Smooth muscle cell of the brain vasculature (primary cell): ENCODE results near the gene UBE2Z.
"Not testable (repeated sequence)": the region's sequence is repeated elsewhere in the genome, so short reads cannot be mapped to it uniquely, and the experiment has no call there.

Experiments used
- DNase-seq: peaks from one replicate; pipeline ENCODE4 v3.0.0-alpha.2; 2012; ENCODE audit warnings: low read depth, low spot score

The UBE2Z gene

DNA sequence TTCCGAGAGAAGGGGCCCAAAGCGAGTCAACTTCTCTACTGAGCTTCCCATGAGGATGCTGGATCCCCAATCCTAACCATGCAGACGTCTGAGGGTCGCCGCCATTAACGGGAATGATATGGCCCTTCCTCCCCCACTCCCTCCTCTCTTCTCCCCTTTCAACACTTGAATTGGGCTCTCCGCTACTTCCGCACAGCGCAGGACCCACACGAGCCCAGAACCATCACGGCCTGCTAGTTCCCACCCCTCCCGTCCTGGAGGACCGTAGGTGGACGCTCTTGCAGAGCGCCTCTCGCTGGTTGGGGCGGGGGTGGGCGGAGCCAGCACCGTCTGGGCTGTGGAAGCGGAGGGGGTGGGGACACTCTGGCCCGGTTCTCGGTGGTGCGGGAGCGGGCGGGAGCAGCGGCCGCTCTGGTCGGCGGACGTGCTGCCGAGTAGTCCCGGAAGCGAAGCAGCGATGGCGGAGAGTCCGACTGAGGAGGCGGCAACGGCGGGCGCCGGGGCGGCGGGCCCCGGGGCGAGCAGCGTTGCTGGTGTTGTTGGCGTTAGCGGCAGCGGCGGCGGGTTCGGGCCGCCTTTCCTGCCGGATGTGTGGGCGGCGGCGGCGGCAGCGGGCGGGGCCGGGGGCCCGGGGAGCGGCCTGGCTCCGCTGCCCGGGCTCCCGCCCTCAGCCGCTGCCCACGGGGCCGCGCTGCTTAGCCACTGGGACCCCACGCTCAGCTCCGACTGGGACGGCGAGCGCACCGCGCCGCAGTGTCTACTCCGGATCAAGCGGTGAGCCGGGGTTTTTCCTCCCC is at the start of gene UBE2Z:
Gene UBE2Z, plus strand, starts transcription at position 361 of the 797 bp plus-strand sequence. Its CDS starts 97 bp downstream, at position 458.
- peak; percentile 88 for DNase-seq

DNA sequence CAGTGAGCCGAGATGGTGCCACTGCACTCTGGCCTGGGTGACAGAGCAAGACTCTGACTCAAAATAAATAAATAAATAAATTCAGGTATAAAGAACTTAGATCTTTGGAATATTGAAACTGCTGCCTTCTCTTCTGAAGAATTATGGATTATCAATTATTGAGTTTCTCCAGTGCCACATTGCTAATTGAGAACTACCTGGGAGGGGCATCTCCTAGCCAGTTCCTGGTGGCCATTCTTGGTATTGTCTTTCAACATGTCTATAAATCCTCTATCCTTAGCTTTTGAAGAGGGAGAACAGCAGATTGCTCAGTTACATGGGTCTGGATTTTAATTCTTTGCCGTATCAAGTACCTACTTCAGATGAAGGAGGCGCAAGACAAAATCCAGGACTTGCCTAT is 48.2 kb upstream of the UBE2Z start:
- no peak for DNase-seq

DNA sequence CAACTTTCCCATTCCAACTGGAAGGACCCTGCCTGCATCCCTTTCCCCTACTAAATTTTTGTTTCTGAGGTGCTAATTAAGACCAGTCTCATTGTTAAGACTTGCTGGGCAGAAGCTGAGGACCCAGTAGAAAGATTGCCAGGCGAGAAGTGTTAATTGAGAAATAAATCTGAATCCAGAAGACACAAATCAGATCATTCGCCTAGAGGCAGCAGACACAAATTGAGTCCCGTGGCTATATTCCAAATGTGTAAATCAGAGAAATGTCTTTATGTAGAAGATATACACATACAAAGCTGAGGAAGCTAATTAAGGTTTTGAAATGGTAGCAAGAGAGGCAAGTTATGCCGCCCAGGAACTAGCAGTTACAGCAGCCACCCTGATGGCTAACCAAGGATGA is 47.8 kb upstream of the UBE2Z start:
- no peak for DNase-seq

DNA sequence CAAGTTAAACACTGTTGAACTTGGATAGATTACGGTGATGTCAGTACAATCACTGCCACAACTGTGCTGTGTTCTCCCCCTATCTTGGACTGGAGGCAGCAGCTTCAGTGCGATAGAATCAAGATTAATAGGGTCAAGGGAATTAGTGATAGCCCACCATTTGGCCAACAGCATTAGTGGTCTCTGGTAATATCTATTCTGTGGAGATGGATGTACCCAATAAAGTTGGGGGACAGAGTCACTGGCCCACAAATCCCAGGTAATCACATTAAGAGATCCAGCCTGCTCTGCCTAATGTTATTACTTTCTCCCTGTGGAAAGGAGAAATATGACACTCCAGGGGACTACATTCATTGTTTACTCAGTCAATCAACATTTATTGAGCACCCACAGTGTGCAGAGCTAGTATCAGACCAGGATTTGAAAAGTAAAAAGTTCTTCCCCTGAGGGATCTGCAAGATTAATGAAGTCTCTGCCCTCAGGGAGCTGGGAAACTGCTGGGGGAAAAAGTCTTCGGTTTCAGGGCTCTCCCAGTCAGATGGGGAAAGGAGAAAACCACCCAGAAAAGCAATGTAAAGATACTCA is 39.2 kb upstream of the UBE2Z start:
- DNase-seq: no peak

DNA sequence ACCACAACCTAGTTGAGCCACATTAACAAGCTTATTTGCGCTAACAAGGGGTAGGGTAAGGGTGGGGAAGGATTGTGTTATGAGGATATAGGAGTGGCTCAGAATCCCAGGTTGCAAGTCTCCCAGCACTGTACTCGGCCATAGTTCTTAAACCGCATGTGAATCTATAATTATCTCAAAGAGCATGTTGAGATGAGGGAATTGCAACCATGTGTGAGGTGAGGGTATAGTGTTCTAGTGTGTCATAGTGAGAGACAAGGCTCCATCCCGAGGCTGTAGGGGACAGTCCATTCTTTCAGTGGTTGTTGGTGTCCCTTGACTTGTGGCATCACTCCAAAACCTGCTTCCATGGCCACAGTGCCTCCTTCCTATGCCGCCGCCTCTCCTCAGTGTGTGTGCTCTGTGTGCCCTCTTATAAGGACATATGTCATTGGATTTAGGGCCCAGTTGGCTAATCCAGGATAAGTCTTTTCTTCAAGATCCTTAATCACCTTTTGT is 38.3 kb upstream of the UBE2Z start:
- DNase-seq: no peak

DNA sequence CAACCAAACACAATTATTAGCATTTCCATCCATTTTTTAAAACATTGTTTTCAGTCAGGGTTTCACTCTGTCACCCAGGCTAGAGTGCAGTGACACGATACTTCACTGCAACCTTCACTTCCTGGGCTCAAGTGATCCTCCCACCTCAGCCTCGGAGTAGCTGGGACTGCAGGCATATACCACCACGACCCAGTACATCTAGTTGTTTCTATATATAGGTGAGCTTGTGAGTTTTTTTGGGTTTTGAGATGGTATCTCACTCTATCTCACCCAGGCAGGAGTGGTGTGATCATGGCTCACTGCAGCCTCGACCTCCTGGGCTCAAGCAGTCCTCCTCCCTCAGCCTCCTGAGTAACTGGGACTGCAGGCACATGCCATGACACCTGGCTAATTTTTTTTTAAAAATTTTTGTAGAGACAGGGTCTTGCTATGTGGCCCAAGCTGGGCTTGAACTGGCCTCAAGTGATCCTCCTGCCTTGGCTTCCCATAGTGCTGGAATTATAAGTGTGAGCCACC is 37.1 kb upstream of the UBE2Z start:
- DNase-seq: no peak

DNA sequence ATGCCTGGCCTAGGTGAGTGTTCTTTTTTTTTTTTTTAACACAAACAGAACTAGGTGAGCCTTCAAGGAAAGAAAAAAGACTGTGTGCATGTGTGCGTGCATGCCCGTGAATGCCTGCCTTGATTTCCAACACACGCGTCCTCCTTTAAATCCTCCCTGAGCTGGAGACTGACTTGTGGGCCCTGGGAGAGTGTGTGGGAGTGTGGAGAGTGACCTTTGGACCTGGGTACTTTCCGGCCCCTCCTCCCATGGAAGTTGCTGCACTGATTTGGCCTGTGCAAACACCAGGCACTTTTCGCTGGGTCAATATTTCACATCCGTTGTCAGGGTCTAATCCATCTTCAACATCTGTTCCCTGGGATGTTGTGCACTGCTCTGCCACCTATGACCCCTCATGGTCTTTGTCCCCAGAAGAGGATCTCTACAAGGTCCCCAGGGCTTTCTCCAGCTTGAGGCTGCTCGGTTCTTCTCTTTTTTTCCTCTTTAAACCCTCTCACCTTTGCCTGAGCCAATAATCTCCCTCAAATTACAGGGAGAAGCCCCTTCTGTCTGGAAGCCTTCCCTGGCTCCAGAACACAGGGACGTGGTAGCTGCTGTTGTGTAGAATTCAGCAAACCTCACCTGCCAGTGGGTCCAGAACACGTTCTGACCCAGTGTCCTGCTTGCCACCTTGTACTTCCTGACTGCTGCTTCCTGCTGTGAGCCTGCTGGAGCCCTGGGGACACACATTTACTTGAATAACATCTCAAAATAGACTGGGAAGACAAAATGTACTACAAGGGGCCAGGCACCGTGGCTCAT is 36.5 kb upstream of the UBE2Z start:
- DNase-seq: no peak

DNA sequence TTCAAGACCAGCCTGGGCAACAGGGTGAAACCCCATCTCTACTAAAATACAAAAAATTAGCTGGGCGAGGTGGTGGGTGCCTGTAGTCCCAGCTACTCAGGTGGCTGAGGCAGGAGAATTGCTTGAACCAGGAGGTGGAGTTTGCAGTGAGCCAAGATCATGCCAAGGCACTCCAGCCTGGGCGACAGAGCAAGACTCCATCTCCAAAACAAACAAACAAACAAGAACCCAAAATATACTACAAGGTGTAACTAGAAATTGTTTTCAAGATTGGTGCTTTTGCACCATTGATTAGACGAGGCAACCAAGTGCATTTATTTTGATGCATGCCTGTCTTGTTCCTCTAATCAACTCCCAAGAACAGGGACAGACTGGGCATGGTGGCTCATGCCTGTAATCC is 35.8 kb upstream of the UBE2Z start:
- DNase-seq: not testable (repeated sequence)

DNA sequence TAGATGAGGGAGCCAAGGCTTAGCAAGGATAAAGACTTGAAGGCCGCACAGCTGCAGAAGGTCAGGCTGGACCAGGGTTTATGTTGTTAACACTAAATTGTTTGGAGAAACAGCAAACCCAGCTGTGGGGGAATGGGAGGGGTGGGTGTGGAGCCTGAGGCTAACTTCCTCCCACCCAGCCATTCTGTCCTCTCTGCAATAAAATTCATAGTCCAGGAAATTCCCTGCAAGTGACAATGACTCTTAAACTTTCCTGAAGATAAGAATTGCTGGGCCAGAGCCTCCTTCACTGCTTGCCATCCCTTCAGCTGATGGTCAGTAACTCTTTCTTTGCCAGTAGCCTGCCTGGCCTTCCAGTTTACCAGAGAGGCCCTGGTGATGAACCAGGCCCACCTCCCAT is 35.0 kb upstream of the UBE2Z start:
- DNase-seq: no peak

DNA sequence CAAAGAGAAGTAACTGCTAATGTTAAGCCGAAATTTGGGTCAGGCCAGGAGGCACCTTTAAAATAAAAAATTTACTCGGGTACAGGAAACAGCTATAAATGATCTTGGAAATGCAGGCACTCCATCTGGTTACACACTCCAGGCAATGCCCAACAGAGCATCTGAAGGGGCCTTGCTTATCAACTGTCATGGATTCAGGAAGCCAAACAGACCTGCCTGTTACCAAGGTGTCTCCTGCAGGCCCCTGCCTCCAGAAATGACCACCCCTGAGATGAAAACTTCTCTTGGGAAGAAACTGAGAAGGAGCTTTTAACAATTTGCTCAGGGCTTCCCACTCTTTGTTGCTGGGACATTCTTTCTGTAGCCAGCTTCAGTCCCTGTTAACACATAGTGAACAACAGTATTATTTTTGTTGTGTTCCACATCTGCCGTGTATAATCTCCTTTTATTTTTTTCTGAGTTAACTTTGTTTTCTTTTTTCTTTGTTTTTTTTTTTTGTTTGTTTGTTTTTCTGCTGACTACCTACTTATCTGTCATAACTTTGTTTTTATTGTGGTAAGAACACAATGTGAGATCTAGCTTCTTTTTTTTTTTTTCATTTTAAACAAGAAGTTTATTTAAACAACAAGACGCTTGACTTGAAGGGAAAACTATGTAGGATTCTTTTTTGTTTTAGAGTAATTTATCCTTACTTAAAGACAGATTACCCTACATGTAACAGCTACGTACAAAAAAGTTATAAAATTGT is 34.3 kb upstream of the UBE2Z start:
- no peak for DNase-seq

DNA sequence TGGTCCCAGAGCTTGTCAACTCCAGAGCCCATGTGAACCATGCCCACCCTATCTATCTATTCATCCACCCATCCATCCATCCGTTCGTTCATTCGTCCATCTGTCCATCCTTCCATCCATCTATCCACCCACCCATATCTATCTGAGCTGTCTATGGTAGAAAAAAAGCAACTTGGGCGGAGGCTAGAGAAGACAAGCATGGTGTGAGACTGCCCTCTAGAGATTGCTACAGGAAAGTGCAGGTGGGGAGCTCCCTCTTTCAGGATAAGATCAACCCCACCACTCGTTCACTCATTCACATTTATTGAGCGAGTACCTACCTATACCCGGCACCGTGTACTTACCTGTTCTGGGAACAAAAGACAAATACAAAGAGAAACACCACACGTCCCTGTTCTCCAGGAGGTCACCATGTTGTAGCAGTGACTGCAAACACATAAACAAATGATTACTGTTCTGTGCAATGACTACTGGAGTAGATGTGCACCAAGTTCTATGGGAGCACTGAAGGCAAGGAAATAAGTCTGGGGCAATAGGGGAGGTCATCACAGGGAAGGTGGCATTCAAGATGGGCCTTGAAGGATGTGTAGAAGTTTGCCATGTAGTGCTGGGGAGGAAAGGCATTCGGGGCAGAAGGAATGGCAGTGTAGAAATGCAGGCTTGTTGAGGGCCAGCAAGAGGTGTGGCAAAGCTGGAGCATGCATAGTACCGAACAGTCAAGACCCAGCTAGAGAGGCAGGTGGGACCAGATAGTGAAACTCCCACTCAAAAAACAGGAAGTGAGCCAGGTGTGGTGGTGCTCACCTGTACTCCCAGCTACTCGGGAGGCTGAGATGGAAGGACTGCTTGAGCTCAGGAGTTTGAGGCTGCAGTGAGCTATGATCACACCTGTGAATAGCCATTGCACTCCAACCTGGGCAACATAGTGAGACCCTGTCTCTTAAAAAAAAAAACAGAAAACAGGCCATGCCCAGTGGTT is 29.0 kb upstream of the UBE2Z start:
- peak; percentile 40 for DNase-seq

DNA sequence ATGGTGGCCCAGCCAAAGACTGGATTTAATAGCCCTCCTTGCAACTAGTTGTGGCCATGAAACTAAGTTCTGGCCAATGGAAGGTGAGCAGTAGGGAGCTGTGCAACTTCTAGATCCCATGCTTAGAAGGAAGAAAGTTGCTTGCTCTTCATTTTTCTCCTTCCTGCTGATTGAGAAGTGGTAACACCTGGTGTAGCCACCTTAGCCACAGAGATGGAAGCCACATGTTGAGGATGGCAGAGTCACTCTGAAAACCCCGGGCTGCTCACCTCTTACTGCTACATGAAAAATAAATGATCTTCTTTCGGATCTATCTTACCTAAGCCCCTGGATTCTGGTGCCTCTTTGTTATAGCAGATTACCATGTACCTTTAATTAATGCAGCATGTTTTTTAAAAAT is 25.9 kb upstream of the UBE2Z start:
- DNase-seq: no peak

DNA sequence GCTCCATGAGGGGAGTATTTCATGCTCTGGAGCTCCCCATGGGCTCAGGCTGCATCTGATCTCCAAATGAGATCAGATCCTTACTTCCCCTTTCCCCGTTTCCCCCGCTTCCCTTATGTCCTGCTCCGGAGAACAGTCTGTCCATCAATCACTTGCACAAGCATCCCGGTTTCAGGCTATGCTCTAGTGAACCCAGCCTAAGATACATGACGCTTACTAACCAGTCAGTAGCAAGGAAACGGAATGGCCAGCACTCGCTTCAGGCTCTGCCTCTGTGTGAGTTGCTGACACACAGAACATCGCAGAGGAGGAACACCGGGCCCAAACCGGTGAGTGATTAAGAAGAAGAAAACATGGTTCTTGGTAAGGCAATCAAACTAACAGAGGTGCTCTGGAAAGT is 25.0 kb upstream of the UBE2Z start:
- no peak for DNase-seq

DNA sequence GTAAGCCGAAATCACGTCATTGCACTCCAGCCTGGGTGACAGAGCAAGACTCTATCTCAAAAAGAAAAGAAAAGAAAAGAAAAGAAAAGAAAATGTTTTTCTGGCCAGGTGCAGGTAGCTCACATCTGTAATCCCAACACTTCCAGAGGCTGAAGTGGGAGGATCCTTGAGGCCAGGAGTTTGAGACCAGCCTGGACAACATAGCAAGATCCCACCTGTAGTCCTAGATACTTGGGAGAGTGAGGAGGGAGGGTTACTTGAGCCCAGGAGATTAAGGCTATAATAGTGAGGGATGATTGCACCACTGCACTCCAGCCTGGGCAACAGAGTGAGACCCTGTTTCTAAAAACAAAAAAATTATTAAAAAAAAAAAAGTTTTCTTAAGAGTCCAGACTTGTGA is 18.1 kb upstream of the UBE2Z start:
- DNase-seq: no peak

DNA sequence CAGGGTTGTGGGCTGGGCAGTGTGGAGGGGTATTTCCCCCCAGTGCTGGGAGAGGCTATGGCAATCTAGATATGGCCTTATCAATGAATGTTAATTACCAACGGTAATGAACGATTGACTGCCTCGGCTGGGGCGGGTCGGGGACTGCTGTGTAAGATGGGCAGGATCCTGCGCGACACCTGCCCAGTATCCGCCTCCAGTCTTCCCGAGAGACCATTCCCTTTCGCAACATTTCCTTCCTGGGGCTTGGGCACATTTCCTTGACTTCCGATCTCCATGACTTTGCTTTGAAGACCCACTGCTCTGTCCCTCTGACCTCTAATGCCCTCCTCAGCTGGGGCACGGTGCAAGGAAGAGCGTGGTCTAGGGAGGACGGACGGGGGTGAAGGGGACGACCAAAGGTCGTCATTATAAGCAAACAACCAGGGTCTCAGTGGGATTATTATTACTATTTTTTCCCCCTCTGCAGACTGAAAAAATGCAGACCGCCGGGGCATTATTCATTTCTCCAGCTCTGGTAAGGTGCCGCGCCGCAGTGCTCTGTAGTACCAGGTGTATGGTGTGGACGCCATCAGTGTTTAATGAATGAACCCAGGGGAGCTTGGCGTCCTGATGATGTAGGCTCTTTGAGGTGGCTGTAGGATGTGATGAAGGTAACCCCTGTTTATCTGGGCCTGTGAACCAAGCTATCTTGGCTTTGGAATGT is 15.1 kb upstream of the UBE2Z start:
- DNase-seq: no peak

DNA sequence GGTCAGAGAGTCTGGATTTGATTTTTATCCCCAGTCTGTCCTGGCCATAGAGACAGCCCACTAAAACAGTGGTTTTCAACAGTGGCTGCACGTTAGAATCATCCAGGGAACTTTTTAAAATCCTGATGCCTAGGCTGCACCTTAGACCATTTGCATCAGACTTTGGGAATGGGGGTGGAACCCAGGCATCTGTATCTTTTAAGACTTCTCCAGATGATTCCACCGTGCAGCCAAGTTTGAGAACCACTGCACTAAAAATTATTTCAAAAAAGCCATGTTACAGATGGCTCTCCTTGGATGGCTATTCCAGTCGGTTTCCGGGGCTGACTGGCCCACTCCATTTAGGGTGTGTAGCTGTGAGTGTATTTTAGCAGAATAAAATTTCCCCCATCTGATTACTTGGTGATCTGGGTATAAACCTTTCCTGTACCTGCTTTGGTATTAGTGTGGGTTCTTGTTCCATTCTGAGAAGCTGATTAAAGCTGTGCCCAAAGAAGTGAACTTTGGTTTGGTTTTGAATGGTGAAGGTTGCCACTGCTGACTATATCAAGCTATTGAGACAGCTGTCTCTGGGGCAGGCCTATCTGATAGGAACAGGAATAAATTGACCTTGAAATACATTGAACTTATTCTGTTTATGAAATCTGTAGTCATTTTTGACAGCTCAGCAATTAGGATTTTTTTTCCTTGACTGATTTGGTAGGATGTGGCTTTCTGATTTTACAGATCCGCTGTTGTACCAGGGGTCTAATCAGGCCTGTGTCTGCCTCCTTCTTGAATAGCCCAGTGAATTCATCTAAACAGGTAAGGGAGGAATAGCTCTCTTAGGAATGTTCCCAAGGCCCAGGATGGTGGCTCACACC is 14.3 kb upstream of the UBE2Z start:
- no peak for DNase-seq

DNA sequence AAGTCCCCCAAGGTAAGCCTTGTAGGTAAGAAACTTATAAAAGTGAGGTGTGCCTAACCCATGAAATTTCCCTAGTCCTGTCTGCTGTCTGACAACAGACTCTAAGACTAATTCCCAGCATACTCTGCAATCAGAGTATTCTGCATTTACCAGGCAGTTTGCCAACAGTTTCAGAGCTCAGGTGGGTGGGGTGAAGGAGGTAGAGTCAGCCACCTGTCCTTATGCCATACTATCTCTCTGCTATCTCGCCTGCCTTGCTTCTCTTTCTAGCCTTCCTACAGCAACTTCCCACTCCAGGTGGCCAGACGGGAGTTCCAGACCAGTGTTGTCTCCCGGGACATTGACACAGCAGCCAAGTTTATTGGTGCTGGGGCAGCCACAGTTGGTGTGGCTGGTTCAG is 13.3 kb upstream of the UBE2Z start:
- no peak for DNase-seq

DNA sequence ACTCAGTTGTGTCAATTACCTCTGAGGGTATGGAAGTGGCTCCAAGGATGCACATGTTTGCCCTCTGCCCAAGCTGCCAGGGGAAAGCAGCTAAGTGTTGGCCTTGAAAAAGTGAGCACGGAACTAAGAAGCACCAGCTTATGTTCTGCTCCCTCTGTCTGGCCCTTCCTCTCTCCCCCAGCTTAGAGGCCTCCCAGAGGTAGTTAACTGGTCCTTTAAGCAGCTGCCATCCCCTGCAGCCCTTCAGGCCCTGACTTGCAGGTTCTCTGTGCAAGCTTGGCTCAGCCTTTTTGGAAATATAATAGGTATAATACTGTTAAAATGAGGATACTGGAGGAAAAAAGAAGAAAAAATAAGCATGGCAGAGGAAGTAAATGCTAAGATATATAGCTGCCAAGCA is 7.0 kb upstream of the UBE2Z start:
- no peak for DNase-seq

DNA sequence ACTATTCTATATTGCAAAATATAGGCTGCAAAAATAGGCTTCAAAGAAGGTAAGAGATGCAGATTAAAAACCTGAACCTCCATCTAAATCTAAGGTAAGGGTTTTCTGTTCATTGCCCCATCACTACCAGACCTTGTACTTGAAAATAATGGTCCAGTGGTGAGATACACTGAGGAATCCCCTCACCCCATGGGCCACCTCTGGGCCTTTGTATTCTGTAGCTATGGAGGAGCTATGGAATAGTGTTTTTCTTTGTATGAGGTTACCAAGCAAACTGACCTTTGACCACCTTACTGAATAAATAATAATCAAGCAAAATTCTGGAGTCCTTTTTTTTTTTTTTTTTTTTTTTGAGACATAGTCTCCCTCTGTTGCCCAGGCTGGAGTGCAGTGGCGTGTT is 4.8 kb upstream of the UBE2Z start:
- DNase-seq: no peak
